WTC11 (cell line): ENCODE measurements around the gene KCTD3.

Source experiments
- CBFB ChIP-seq: sonication (generic); formaldehyde crosslinking; IDR thresholded peaks from 2 replicates; pipeline ENCODE4 v1.8.1; 2022; ENCODE audit warnings: mild to moderate bottlenecking, low read depth, missing genetic modification reagents
- ETV6 ChIP-seq: sonication (generic); formaldehyde crosslinking; IDR thresholded peaks from 2 replicates; pipeline ENCODE4 v1.8.1; 2022; ENCODE audit warnings: mild to moderate bottlenecking, missing genetic modification reagents
- FOXP1 ChIP-seq: sonication (generic); formaldehyde crosslinking; IDR thresholded peaks from 2 replicates; pipeline ENCODE4 v1.8.0; 2022; ENCODE audit warnings: missing genetic modification reagents, mild to moderate bottlenecking, moderate library complexity, borderline replicate concordance
- ZNF423 ChIP-seq: fragments of 250-450 bp; sonication (Bioruptor Pico); IDR thresholded peaks from 2 replicates; pipeline ENCODE4 v2.1.2; 2022; ENCODE audit warnings: mild to moderate bottlenecking, moderate library complexity
- TF ChIP-seq, protein P1 (sequence below): fragments of 200-600 bp; IDR thresholded peaks from 2 replicates; pipeline ENCODE4 v1.8.0; 2022; ENCODE audit warnings: antibody characterized with exemption
- TF ChIP-seq, protein P2 (sequence below): sonication (generic); formaldehyde crosslinking; conservative IDR thresholded peaks from 2 replicates; pipeline ENCODE4 v1.8.1; 2023; ENCODE audit warnings: mild to moderate bottlenecking, low read depth, missing genetic modification reagents, moderate library complexity
- TF ChIP-seq, protein P3 (sequence below): sonication (generic); formaldehyde crosslinking; IDR thresholded peaks from 2 replicates; pipeline ENCODE4 v1.8.1; 2023; ENCODE audit warnings: mild to moderate bottlenecking, missing genetic modification reagents

DNA sequence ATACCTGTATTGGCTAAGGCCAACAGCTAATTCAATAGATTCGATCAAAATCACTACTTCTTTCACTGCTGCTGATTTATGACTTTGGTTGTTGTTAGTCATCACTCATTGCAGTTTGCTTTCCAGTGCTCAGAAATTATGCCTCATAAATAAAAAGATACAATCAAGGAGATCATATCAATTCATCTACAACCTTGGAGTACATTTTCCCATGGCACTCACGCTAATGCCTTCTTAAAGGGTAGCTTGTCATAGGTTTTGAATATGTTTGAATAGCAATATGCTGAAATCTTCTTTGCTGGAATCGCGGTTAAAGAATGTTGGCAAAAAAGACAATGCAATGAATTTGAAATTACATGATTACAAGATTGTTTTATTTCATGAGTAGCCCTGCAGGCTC, 89.9 kb downstream of the KCTD3 start:
- TF ChIP-seq CBFB (no peak), ZNF423 (no peak), ETV6 (CRISPR knock-in tag) (no peak), FOXP1 (CRISPR knock-in tag) (no peak)
- TF ChIP-seq, protein P1, sequence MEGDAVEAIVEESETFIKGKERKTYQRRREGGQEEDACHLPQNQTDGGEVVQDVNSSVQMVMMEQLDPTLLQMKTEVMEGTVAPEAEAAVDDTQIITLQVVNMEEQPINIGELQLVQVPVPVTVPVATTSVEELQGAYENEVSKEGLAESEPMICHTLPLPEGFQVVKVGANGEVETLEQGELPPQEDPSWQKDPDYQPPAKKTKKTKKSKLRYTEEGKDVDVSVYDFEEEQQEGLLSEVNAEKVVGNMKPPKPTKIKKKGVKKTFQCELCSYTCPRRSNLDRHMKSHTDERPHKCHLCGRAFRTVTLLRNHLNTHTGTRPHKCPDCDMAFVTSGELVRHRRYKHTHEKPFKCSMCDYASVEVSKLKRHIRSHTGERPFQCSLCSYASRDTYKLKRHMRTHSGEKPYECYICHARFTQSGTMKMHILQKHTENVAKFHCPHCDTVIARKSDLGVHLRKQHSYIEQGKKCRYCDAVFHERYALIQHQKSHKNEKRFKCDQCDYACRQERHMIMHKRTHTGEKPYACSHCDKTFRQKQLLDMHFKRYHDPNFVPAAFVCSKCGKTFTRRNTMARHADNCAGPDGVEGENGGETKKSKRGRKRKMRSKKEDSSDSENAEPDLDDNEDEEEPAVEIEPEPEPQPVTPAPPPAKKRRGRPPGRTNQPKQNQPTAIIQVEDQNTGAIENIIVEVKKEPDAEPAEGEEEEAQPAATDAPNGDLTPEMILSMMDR = no peak
- TF ChIP-seq, protein P2, sequence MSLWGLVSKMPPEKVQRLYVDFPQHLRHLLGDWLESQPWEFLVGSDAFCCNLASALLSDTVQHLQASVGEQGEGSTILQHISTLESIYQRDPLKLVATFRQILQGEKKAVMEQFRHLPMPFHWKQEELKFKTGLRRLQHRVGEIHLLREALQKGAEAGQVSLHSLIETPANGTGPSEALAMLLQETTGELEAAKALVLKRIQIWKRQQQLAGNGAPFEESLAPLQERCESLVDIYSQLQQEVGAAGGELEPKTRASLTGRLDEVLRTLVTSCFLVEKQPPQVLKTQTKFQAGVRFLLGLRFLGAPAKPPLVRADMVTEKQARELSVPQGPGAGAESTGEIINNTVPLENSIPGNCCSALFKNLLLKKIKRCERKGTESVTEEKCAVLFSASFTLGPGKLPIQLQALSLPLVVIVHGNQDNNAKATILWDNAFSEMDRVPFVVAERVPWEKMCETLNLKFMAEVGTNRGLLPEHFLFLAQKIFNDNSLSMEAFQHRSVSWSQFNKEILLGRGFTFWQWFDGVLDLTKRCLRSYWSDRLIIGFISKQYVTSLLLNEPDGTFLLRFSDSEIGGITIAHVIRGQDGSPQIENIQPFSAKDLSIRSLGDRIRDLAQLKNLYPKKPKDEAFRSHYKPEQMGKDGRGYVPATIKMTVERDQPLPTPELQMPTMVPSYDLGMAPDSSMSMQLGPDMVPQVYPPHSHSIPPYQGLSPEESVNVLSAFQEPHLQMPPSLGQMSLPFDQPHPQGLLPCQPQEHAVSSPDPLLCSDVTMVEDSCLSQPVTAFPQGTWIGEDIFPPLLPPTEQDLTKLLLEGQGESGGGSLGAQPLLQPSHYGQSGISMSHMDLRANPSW = no peak
- TF ChIP-seq, protein P3, sequence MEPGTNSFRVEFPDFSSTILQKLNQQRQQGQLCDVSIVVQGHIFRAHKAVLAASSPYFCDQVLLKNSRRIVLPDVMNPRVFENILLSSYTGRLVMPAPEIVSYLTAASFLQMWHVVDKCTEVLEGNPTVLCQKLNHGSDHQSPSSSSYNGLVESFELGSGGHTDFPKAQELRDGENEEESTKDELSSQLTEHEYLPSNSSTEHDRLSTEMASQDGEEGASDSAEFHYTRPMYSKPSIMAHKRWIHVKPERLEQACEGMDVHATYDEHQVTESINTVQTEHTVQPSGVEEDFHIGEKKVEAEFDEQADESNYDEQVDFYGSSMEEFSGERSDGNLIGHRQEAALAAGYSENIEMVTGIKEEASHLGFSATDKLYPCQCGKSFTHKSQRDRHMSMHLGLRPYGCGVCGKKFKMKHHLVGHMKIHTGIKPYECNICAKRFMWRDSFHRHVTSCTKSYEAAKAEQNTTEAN = no peak
